DOHH2 (cell line): Measurements from ENCODE around the gene ERC2.

Experiments used
- H3F3A ChIP-seq: fragments of 200-600 bp; sonication (generic), shearing (Covaris generic); 2 replicates; pipeline ENCODE4 v1.6.0; 2016; ENCODE audit warnings: antibody characterized with exemption, mild to moderate bottlenecking; ENCODE audit not compliant: control insufficient read depth, insufficient read depth
- H3K27ac ChIP-seq: fragments of 200-600 bp; sonication (generic); 2 replicates; pipeline ENCODE4 v1.5.1; 2014; ENCODE audit warnings: low read depth, mild to moderate bottlenecking, low read length, moderate library complexity
- H3K27me3 ChIP-seq: fragments of 200-600 bp; sonication (generic); 2 replicates; pipeline ENCODE4 v1.6.1; 2014; ENCODE audit warnings: mild to moderate bottlenecking, low read length, mixed read lengths; ENCODE audit not compliant: control insufficient read depth
- H3K36me3 ChIP-seq: fragments of 200-600 bp; sonication (generic); 2 replicates; pipeline ENCODE4 v1.6.1; 2014; ENCODE audit warnings: mild to moderate bottlenecking, low read length, moderate library complexity, mixed read lengths; ENCODE audit not compliant: control insufficient read depth
- H3K4me1 ChIP-seq: fragments of 200-600 bp; sonication (generic); 2 replicates; pipeline ENCODE4 v1.6.1; 2014; ENCODE audit warnings: mild to moderate bottlenecking, low read length, mixed read lengths; ENCODE audit not compliant: control insufficient read depth
- H3K4me2 ChIP-seq: fragments of 200-600 bp; sonication (generic); 2 replicates; pipeline ENCODE4 v1.6.0; 2014; ENCODE audit warnings: mild to moderate bottlenecking, low read length, moderate library complexity
- H3K4me3 ChIP-seq: fragments of 200-600 bp; sonication (generic); 2 replicates; pipeline ENCODE4 v1.5.1; 2014; ENCODE audit warnings: mild to moderate bottlenecking, low read length, mixed read lengths
- H3K79me2 ChIP-seq: fragments of 200-600 bp; sonication (generic); 2 replicates; pipeline ENCODE4 v1.6.1; 2014; ENCODE audit warnings: mild to moderate bottlenecking, low read length, mixed read lengths; ENCODE audit not compliant: control insufficient read depth
- H3K9me2 ChIP-seq: fragments of 200-600 bp; sonication (generic); replicated peaks from 2 replicates; pipeline ENCODE4 v1.6.1; 2014; ENCODE audit warnings: mild to moderate bottlenecking, low read length, mixed read lengths; ENCODE audit not compliant: control insufficient read depth
- H3K9me3 ChIP-seq: fragments of 200-600 bp; sonication (generic); 2 replicates; pipeline ENCODE4 v1.6.1; 2014; ENCODE audit warnings: antibody characterized with exemption, low read length, mixed read lengths; ENCODE audit not compliant: control insufficient read depth, insufficient read depth
- H4K20me1 ChIP-seq: fragments of 200-600 bp; sonication (generic); 2 replicates; pipeline ENCODE4 v1.6.0; 2014; ENCODE audit warnings: low read depth, mild to moderate bottlenecking, antibody characterized with exemption, low read length, moderate library complexity; ENCODE audit not compliant: control insufficient read depth, insufficient read depth
- CTCF ChIP-seq: fragments of 200-600 bp; sonication (generic); IDR thresholded peaks from one replicate; pipeline ENCODE4 v1.5.1; 2014; ENCODE audit warnings: antibody characterized with exemption, mild to moderate bottlenecking, low read depth, low read length; ENCODE audit not compliant: poor library complexity, severe bottlenecking
- EZH2phosphoT487 ChIP-seq: fragments of 200-600 bp; sonication (generic); IDR thresholded peaks from 2 replicates; pipeline ENCODE4 v1.6.1; 2017; ENCODE audit warnings: borderline replicate concordance, mild to moderate bottlenecking, antibody characterized with exemption, low read length, moderate library complexity, mixed read lengths

Gene ERC2

GRCh38 chr3:55876560-55876959 lies 591.7 kb downstream of the ERC2 start:
- Histone ChIP-seq H3K4me2 (no peak overlapping the region), H3K36me3 (no peaks in the 10 kb centered on the region), H3F3A (no peaks in the 10 kb centered on the region), H3K9me3 (no peaks in the 10 kb centered on the region), H3K27ac (no peak overlapping the region), H4K20me1 (no peaks in the 10 kb centered on the region), H3K4me3 (no peak overlapping the region), H3K79me2 (no peaks in the 10 kb centered on the region), H3K9me2 (no peaks in the 10 kb centered on the region), H3K4me1 (no peaks in the 10 kb centered on the region), H3K27me3 (no peaks in the 10 kb centered on the region)
- no peak for TF ChIP-seq EZH2phosphoT487
- TF ChIP-seq CTCF, result no peak

- no peaks in the 10 kb centered on the region for H3K9me2 ChIP-seq
- H4K20me1 ChIP-seq, result no peaks in the 10 kb centered on the region
- no peak overlapping the region for H3K4me2 ChIP-seq
- no peaks in the 10 kb centered on the region for H3K36me3 ChIP-seq
- H3K4me1 ChIP-seq, result no peaks in the 10 kb centered on the region
- no peaks in the 10 kb centered on the region for H3K27me3 ChIP-seq
- H3K4me3 ChIP-seq, result no peak overlapping the region
- H3K9me3 ChIP-seq, result no peaks in the 10 kb centered on the region
- no peaks in the 10 kb centered on the region for H3K79me2 ChIP-seq
- no peak for TF ChIP-seq CTCF
- TF ChIP-seq EZH2phosphoT487, result no peak
- H3K27ac ChIP-seq, result no peak overlapping the region
- no peaks in the 10 kb centered on the region for H3F3A ChIP-seq
These were observed 593.2 kb downstream of the ERC2 start for GRCh38 chr3:55875113-55875512.

GRCh38 chr3:55873523-55874254 lies 594.6 kb downstream of the ERC2 start:
- H3K9me2 ChIP-seq, result no peaks in the 10 kb centered on the region
- H3K9me3 ChIP-seq, result no peaks in the 10 kb centered on the region
- H3K36me3 ChIP-seq, result no peaks in the 10 kb centered on the region
- H4K20me1 ChIP-seq, result no peaks in the 10 kb centered on the region
- H3K4me1 ChIP-seq, result no peaks in the 10 kb centered on the region
- no peaks in the 10 kb centered on the region for H3F3A ChIP-seq
- H3K27me3 ChIP-seq, result no peaks in the 10 kb centered on the region
- no peak for TF ChIP-seq CTCF
- TF ChIP-seq EZH2phosphoT487, result no peak
- H3K79me2 ChIP-seq, result no peaks in the 10 kb centered on the region
- no peak overlapping the region for H3K4me2 ChIP-seq
- no peak overlapping the region for H3K27ac ChIP-seq
- H3K4me3 ChIP-seq, result no peak overlapping the region
